Measurements from ENCODE around the gene RGCC.
"Not testable (repeated sequence)": the region's sequence is repeated elsewhere in the genome, so short reads cannot be mapped to it uniquely, and the experiment has no call there.

Gene RGCC

GRCh38 chr13:41490371-41491015, 33.1 kb downstream of the RGCC start:
- DNase-seq (ENCODE audit: low read depth) = no peak

GRCh38 chr13:41491436-41491835, 34.1 kb downstream of the RGCC start:
- no peak for DNase-seq (ENCODE audit: low read depth)

- no peak for DNase-seq (ENCODE audit: low read depth)
Observed at GRCh38 chr13:41492432-41493260, 35.3 kb downstream of the RGCC start.

GRCh38 chr13:41494202-41494601, 36.9 kb downstream of the RGCC start:
- no peak for DNase-seq (ENCODE audit: low read depth)

GRCh38 chr13:41495044-41495443, 37.7 kb downstream of the RGCC start:
- DNase-seq (ENCODE audit: low read depth) = no peak

- DNase-seq (ENCODE audit: low read depth) = no peak
Observed at GRCh38 chr13:41496420-41497234, 39.3 kb downstream of the RGCC start.

- DNase-seq (ENCODE audit: low read depth) = no peak
Observed at GRCh38 chr13:41497436-41497835, 40.1 kb downstream of the RGCC start.

- DNase-seq (ENCODE audit: low read depth) = no peak
Observed at GRCh38 chr13:41499452-41499851, 42.1 kb downstream of the RGCC start.

GRCh38 chr13:41500511-41500910, 43.2 kb downstream of the RGCC start:
- DNase-seq (ENCODE audit: low read depth) = no peak

- DNase-seq (ENCODE audit: low read depth) = no peak
Observed at GRCh38 chr13:41501281-41501680, 43.9 kb downstream of the RGCC start.

GRCh38 chr13:41502031-41502430, 44.7 kb downstream of the RGCC start:
- no peak for DNase-seq (ENCODE audit: low read depth)

GRCh38 chr13:41502673-41503072, 45.3 kb downstream of the RGCC start:
- DNase-seq (ENCODE audit: low read depth) = no peak

- no peak for DNase-seq (ENCODE audit: low read depth)
Observed at GRCh38 chr13:41503356-41503755, 46.0 kb downstream of the RGCC start.

- DNase-seq (ENCODE audit: low read depth) = not testable (repeated sequence)
Observed at GRCh38 chr13:41504657-41505056, 47.3 kb downstream of the RGCC start.

GRCh38 chr13:41505209-41505835, 48.0 kb downstream of the RGCC start:
- DNase-seq (ENCODE audit: low read depth) = no peak

- no peak for DNase-seq (ENCODE audit: low read depth)
Observed at GRCh38 chr13:41506312-41506711, 49.0 kb downstream of the RGCC start.

- no peak for DNase-seq (ENCODE audit: low read depth)
Observed at GRCh38 chr13:41509971-41510370, 52.6 kb downstream of the RGCC start.

- DNase-seq (ENCODE audit: low read depth) = no peak
Observed at GRCh38 chr13:41511827-41512226, 54.5 kb downstream of the RGCC start.

- DNase-seq (ENCODE audit: low read depth) = no peak
Observed at GRCh38 chr13:41512441-41512840, 55.1 kb downstream of the RGCC start.

GRCh38 chr13:41513600-41513999, 56.2 kb downstream of the RGCC start:
- no peak for DNase-seq (ENCODE audit: low read depth)

GRCh38 chr13:41514853-41515395, 57.6 kb downstream of the RGCC start:
- no peak for DNase-seq (ENCODE audit: low read depth)
